ENCODE data around the gene APC2. TPM values are rescaled to one million over a fixed set of nuclear protein-coding genes. Genes with fewer than 3 reads are reported as not detected.
A peak's percentile ranks its signal among the peaks of the same experiment; 100 is the strongest.

Gene APC2, protein sequence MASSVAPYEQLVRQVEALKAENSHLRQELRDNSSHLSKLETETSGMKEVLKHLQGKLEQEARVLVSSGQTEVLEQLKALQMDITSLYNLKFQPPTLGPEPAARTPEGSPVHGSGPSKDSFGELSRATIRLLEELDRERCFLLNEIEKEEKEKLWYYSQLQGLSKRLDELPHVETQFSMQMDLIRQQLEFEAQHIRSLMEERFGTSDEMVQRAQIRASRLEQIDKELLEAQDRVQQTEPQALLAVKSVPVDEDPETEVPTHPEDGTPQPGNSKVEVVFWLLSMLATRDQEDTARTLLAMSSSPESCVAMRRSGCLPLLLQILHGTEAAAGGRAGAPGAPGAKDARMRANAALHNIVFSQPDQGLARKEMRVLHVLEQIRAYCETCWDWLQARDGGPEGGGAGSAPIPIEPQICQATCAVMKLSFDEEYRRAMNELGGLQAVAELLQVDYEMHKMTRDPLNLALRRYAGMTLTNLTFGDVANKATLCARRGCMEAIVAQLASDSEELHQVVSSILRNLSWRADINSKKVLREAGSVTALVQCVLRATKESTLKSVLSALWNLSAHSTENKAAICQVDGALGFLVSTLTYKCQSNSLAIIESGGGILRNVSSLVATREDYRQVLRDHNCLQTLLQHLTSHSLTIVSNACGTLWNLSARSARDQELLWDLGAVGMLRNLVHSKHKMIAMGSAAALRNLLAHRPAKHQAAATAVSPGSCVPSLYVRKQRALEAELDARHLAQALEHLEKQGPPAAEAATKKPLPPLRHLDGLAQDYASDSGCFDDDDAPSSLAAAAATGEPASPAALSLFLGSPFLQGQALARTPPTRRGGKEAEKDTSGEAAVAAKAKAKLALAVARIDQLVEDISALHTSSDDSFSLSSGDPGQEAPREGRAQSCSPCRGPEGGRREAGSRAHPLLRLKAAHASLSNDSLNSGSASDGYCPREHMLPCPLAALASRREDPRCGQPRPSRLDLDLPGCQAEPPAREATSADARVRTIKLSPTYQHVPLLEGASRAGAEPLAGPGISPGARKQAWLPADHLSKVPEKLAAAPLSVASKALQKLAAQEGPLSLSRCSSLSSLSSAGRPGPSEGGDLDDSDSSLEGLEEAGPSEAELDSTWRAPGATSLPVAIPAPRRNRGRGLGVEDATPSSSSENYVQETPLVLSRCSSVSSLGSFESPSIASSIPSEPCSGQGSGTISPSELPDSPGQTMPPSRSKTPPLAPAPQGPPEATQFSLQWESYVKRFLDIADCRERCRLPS (N-terminal part only)
- total RNA-seq: 1.2 TPM

DNA sequence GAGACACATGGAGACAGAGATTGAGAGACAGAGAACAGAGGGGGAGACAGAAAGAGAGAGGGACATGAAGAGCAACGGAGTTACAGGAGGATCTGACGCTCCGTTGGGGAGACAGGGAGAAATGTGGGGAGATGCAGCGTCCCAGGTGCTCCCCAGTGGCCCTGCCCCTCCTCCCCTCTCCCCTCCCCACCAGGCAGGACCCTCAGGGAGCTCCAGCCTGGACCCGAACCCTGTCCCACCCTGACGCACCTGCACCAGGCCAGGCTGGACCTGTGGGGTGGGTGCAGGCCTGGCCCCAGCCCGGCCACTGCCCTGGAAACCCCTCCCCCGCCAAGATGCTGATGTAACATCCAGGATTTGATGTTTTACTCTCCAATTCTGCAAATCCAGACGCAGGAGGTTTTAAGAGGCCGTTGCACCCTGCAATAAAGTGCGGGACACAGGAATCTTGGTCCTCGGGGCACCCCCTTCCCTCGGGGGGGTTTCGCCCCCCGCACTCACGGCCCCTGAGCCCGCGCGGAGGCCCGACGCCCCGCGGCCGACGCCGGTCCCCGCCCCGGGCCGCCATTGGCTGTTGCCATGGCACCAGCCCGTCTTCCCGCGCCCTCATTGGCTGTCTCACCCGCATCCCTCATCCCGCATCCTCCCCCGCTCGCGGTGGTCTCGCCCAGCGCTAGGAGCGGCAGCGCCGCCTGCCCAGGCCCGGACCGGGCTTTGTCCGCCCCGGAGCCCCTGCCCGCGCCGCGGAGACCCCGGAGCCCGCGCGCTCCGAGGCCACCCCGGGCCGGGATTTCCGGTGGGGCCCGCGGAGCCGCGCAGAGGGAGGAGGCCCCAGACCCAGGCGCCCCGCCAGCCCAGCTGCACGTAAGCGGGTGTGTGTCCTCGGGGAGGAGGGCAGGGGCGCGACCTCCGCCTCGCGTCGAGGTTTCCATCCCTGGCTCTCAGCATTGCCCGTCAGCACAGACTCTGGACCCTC, at the start of gene APC2:
TSS of gene APC2 (plus strand) at position 655 of the 976 bp plus-strand sequence. CDS start 2,881 bp downstream, outside the sequence.
- Histone ChIP-seq H3K4me1 (peaks cover 37% of the 10 kb centered on the region), H3K36me3 (no peaks in the 10 kb centered on the region), H3K4me3 (no peak within 1 kb of the TSS), H3K9me3 (no peaks in the 10 kb centered on the region), H3K27ac (no peak within 1 kb of the TSS), H3K27me3 (peaks cover 47% of the 10 kb centered on the region)
- intact Hi-C loops (cut with DNase I): loop anchor here (10.0 kb wide), 1 partner anchor 175 kb away; the partner anchor contains the start of gene FAM174C
- TF ChIP-seq POLR2A (IDR thresholded peaks at IDR 0.05) (no peak), POLR2AphosphoS5 (IDR thresholded peaks at IDR 0.05; ENCODE audit: insufficient read depth in 1 of 2, low read depth in 1 of 2) (no peak)
- TF ChIP-seq, protein P1, sequence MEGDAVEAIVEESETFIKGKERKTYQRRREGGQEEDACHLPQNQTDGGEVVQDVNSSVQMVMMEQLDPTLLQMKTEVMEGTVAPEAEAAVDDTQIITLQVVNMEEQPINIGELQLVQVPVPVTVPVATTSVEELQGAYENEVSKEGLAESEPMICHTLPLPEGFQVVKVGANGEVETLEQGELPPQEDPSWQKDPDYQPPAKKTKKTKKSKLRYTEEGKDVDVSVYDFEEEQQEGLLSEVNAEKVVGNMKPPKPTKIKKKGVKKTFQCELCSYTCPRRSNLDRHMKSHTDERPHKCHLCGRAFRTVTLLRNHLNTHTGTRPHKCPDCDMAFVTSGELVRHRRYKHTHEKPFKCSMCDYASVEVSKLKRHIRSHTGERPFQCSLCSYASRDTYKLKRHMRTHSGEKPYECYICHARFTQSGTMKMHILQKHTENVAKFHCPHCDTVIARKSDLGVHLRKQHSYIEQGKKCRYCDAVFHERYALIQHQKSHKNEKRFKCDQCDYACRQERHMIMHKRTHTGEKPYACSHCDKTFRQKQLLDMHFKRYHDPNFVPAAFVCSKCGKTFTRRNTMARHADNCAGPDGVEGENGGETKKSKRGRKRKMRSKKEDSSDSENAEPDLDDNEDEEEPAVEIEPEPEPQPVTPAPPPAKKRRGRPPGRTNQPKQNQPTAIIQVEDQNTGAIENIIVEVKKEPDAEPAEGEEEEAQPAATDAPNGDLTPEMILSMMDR (IDR thresholded peaks at IDR 0.05): no peak
- DNase-seq (ENCODE audit: extremely low spot score in 2 of 2): no peak

DNA sequence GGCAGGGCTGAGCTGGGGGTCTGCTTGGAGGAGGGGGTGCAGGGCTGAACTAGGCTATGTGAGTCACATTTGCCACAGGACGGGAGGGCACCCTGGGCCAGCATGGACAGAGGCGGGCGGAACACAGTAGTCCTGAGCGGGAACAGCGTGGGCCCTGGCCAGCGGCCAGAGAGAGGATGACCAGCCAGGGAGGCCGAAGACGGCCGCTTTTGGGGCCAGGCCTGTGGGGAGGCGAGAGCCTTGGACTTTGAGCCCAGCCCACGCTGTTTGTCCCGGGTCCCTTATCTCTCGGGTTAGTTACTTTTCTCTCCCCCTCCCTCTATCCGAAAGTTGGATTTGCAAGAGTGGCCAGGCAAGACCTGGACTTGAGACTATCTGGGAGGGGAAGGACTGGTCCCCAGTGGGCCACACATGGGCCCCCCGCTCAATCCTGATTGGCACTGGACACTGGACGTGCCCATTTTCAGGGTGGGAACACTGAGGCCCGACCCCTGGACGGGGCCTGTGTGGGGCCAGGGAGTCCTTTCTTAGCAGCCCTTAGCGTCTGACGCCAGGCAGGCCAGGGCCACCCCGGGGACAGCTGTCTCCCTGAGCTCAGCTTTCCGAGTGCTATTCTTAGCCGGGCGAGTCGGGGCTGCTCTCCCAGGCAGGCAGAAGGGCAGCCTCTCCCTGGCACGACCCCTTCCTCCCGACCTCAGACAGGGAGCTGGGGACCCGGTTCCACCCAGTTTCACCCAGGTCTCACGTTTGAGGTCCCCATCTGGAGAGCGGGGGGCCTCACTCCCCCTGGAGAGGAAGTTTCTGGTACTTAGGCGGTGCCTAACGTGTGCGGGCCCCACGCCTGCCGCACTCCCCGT, 49.4 kb upstream of the APC2 start:
- no peaks in the 10 kb centered on the region for H3K9me3 ChIP-seq
- no peak for DNase-seq (ENCODE audit: extremely low spot score in 2 of 2)
- H3K36me3 ChIP-seq: no peaks in the 10 kb centered on the region
- peak overlapping the region; percentile 54 to 65 for H3K4me3 ChIP-seq
- H3K27ac ChIP-seq: peak overlapping the region; percentile 33
- no peak for TF ChIP-seq POLR2A (IDR thresholded peaks at IDR 0.05)
- TF ChIP-seq POLR2AphosphoS5 (IDR thresholded peaks at IDR 0.05; ENCODE audit: insufficient read depth in 1 of 2, low read depth in 1 of 2): no peak
- TF ChIP-seq, protein P1 (IDR thresholded peaks at IDR 0.05): no peak
- peaks cover 52% of the 10 kb centered on the region for H3K4me1 ChIP-seq
- intact Hi-C loops (cut with DNase I): no loop called here
- no peaks in the 10 kb centered on the region for H3K27me3 ChIP-seq

DNA sequence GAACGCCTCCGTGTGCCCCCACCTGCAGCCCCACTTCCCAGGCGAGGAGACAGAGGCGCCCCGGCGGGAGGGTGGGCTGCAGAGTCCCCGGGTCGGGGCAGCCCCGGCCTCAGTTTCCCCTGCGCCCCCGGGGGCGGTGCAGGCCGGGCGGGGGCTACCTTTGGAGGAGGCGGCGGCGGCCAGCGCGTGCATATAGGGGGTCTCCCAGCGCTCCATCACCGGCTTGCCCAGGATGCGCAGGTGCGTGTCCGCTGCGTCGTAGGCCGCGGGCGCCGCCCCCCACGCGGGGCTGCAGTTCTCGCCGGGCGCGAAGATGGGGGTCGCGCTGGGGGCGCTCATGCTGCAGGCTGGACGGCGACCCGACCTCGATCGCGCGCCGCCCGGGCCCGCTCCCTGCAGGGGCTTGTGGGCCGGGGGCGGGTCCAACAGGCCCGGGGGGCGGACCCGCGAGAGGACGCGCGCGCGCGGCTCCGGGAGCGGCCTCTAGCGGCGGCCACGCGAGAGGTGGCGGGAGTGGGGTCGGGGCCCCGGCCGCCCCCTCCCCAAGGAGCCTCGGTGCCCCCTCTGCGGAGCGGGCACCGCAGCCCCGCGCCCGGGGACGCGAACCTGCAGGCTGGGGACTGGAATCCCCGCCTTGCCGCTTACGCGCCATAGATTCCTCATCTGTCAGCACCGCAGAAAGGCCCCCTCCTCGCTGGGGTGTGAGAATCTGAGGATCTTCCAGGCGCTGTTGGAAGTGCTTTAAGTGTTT, 48.6 kb upstream of the APC2 start, which contains the start of gene GAMT:
TSS of gene GAMT (minus strand) at position 405 of the 751 bp plus-strand sequence. CDS start at position 339, 66 bp downstream.
- Histone ChIP-seq H3K4me1 (peaks cover 49% of the 10 kb centered on the region), H3K4me3 (peak within 1 kb of the TSS; percentile 54 to 65)

More for the DNA sequence above, 48.6 kb upstream of the APC2 start, which contains the start of gene GAMT:
- Histone ChIP-seq H3K27ac (peak within 1 kb of the TSS; percentile 33), H3K9me3 (no peaks in the 10 kb centered on the region), H3K36me3 (no peaks in the 10 kb centered on the region), H3K27me3 (no peaks in the 10 kb centered on the region)
- no peak for DNase-seq (ENCODE audit: extremely low spot score in 2 of 2)
- intact Hi-C loops (cut with DNase I): no loop called here
- TF ChIP-seq, protein P1 (IDR thresholded peaks at IDR 0.05): peak in 2 of 3 experiments; percentile 20 to 51
- no peak for TF ChIP-seq POLR2AphosphoS5 (IDR thresholded peaks at IDR 0.05; ENCODE audit: insufficient read depth in 1 of 2, low read depth in 1 of 2)
